HEK293T (cell line): ENCODE measurements around the gene SH3RF3.

Experiments used
- BHLHE40 ChIP-seq: fragments of 450-650 bp; IDR thresholded peaks from 2 replicates; pipeline ENCODE4 v1.6.1; 2016; ENCODE audit warnings: mild to moderate bottlenecking, moderate library complexity, borderline replicate concordance
- ELF4 ChIP-seq: fragments of 450-650 bp; IDR thresholded peaks from 2 replicates; pipeline ENCODE4 v1.6.1; 2017; ENCODE audit warnings: antibody characterized with exemption
- FOXA1 ChIP-seq: fragments of 450-650 bp; IDR thresholded peaks from 2 replicates; pipeline ENCODE4 v1.6.1; 2016; ENCODE audit warnings: mild to moderate bottlenecking
- FOXK2 ChIP-seq: fragments of 450-650 bp; IDR thresholded peaks from 2 replicates; pipeline ENCODE4 v1.6.1; 2016; ENCODE audit warnings: mild to moderate bottlenecking
- FOXM1 ChIP-seq: fragments of 450-650 bp; IDR thresholded peaks from 2 replicates; pipeline ENCODE4 v1.6.1; 2017; ENCODE audit warnings: mild to moderate bottlenecking, borderline replicate concordance
- HDGF ChIP-seq: fragments of 450-650 bp; IDR thresholded peaks from 2 replicates; pipeline ENCODE4 v1.6.1; 2017; ENCODE audit warnings: antibody characterized with exemption, borderline replicate concordance
- L3MBTL2 ChIP-seq: fragments of 450-650 bp; conservative IDR thresholded peaks from 2 replicates; pipeline ENCODE4 v1.6.1; 2016; ENCODE audit warnings: mild to moderate bottlenecking
- PKNOX1 ChIP-seq: fragments of 450-650 bp; IDR thresholded peaks from 2 replicates; pipeline ENCODE4 v1.6.1; 2016
- SP1 ChIP-seq: fragments of 450-650 bp; IDR thresholded peaks from 2 replicates; pipeline ENCODE4 v1.6.1; 2017
- SUZ12 ChIP-seq: fragments of 450-650 bp; IDR thresholded peaks from 2 replicates; pipeline ENCODE4 v1.6.1; 2016; ENCODE audit warnings: mild to moderate bottlenecking

- no peak for TF ChIP-seq FOXA1
- no peak for TF ChIP-seq SUZ12
- no peak for TF ChIP-seq FOXM1
- TF ChIP-seq BHLHE40 = no peak
- no peak for TF ChIP-seq L3MBTL2
- TF ChIP-seq PKNOX1 = no peak
- TF ChIP-seq ELF4 = no peak
- no peak for TF ChIP-seq HDGF
- TF ChIP-seq SP1 = no peak
- no peak for TF ChIP-seq FOXK2
These were observed 293.2 kb downstream of the SH3RF3 start for GRCh38 chr2:109422071-109422757.
